ENCODE measurements around the gene SLC39A5. TPM values are rescaled to one million over a fixed set of nuclear protein-coding genes. Genes with fewer than 3 reads are reported as not detected.

Gene SLC39A5
- total RNA-seq, 1 experiment from 2014 or later: not detected

DNA sequence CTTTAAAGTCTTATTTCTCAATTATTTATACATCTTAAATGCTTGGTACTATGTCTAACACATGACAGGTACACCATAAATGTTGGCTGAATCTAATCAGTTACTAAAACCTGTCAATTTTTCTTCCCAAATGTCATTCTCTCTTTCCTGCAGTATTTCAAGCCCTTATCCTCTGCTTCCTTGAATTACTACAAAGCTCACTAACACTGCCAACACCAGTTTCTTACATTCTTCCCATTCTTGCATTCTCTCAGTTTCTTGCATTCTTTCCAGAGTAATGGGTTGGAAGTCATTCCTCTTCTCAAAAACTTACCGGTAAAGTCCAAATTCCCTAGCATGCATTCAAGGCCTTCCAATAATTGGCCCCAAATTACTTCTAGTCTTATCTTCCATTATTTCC, 31.0 kb upstream of the SLC39A5 start:
- no peak for DNase-seq (ENCODE audit: low read depth in 1 of 2, low spot score in 2 of 2)
- Histone ChIP-seq H3K36me3 (no peaks in the 10 kb centered on the region; the same call in 1 of the 2 replicates), H3K9me3 (replicated peaks) (no peaks in the 10 kb centered on the region), H3K4me3 (no peak overlapping the region), H3K4me1 (replicated peaks) (peaks cover 26% of the 10 kb centered on the region), H3K27ac (no peak overlapping the region), H3K27me3 (replicated peaks) (no peaks in the 10 kb centered on the region)

DNA sequence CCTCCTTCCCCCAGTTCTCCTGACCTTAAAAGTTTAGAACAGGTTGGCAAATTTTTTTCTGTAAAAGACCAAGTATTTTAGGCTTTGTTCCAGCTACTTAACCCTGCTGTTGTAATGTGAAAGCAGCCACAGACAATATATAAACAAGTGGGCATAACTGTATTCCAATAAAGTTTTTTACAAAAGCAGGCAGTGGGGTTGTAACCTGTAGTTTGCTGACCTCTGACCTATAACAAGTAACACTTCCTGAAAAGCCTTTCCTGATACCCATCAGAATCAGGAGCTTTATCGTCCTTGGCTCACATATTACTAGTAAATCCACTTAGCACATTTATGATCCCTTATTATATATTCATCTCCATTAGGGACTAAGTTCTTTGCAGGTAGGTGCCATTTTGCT, 27.5 kb upstream of the SLC39A5 start:
- Histone ChIP-seq H3K9me3 (replicated peaks) (no peaks in the 10 kb centered on the region), H3K36me3 (peaks cover 31% of the 10 kb centered on the region), H3K27me3 (replicated peaks) (no peaks in the 10 kb centered on the region), H3K4me1 (replicated peaks) (peaks cover 28% of the 10 kb centered on the region), H3K4me3 (no peak overlapping the region), H3K27ac (no peak overlapping the region)
- DNase-seq (ENCODE audit: low read depth in 1 of 2, low spot score in 2 of 2): no peak

DNA sequence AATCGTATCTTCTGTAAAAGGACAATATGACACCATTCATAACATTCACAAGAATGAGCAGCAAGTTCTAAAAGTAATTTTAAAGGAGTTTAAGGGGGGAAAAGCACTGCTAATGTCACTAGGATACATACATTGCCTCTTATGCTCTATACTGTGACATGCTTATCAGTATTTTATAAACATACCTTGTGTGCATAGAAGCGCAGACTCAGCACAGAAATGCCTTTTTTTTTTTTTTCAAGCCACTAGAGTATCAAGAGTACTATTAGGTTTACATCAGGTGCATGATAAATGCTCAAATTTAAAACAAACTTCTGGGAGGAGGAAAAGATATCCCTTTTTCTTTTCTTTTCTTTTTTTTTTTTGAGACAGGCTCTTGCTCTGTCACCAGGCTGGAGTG, 27.0 kb upstream of the SLC39A5 start:
- H3K4me3 ChIP-seq: no peak overlapping the region
- H3K36me3 ChIP-seq: peaks cover 36% of the 10 kb centered on the region
- H3K27me3 ChIP-seq (replicated peaks): no peaks in the 10 kb centered on the region
- peaks cover 23% of the 10 kb centered on the region for H3K4me1 ChIP-seq (replicated peaks)
- no peak overlapping the region for H3K27ac ChIP-seq
- no peak for DNase-seq (ENCODE audit: low read depth in 1 of 2, low spot score in 2 of 2)
- no peaks in the 10 kb centered on the region for H3K9me3 ChIP-seq (replicated peaks)

DNA sequence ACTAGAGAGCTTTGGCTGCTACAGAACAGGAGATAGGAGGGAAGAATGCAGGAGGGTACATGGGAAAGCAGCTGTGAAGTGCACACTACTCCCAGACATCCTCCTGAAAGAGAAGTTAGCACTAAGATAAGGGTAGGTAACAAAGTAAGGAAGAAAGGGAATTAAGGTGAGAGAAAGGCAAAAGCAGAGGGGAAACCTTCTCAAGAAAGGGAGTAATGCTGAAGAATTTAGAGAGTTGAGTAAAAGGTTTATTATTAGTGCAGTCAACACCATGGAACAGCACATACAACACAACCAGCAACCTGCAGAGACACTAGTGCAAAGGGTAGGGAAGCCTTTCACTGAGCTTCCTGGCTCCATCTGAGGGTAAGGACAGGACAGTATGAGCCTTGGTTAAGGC, 25.6 kb upstream of the SLC39A5 start:
- no peak overlapping the region for H3K4me3 ChIP-seq
- peaks cover 41% of the 10 kb centered on the region for H3K36me3 ChIP-seq
- H3K27me3 ChIP-seq (replicated peaks): no peaks in the 10 kb centered on the region
- no peak for DNase-seq (ENCODE audit: low read depth in 1 of 2, low spot score in 2 of 2)
- H3K4me1 ChIP-seq (replicated peaks): peaks cover 12% of the 10 kb centered on the region; the same call in 1 of the 2 replicates
- no peaks in the 10 kb centered on the region for H3K9me3 ChIP-seq (replicated peaks)
- no peak overlapping the region for H3K27ac ChIP-seq

DNA sequence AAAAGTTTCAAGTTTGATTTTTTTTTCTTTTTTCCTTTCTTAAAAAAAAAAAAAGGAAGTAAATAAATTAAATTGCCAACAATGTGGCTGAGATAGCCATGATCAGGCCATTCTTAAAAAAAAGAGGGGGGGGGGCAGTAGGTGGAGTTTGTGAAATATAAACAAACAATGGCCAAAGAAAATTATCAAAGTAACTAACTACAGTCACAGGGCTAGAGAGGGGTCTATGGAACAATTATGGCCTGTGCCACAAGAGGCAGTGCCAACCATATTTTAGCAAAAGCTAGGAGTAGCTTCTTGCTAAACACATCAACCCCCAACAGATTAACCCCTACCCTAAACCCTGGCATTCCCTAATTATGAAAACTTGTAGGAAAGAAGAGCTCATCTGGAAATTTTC, 24.4 kb upstream of the SLC39A5 start:
- H3K27me3 ChIP-seq (replicated peaks): no peaks in the 10 kb centered on the region
- no peak for DNase-seq (ENCODE audit: low read depth in 1 of 2, low spot score in 2 of 2)
- no peaks in the 10 kb centered on the region for H3K9me3 ChIP-seq (replicated peaks)
- H3K4me1 ChIP-seq (replicated peaks): peaks cover 12% of the 10 kb centered on the region; the same call in 1 of the 2 replicates
- peaks cover 52% of the 10 kb centered on the region for H3K36me3 ChIP-seq
- H3K4me3 ChIP-seq: no peak overlapping the region
- H3K27ac ChIP-seq: no peak overlapping the region

- no peaks in the 10 kb centered on the region for H3K9me3 ChIP-seq (replicated peaks)
- H3K36me3 ChIP-seq: peaks cover 61% of the 10 kb centered on the region
- H3K4me1 ChIP-seq (replicated peaks): peaks cover 12% of the 10 kb centered on the region; the same call in 1 of the 2 replicates
- no peak overlapping the region for H3K4me3 ChIP-seq
- H3K27me3 ChIP-seq (replicated peaks): no peaks in the 10 kb centered on the region
- no peak overlapping the region for H3K27ac ChIP-seq
- DNase-seq (ENCODE audit: low read depth in 1 of 2, low spot score in 2 of 2): peak in 1 of 2 experiments; percentile 62
Measured at GRCh38 chr12:56206452-56207166, 23.2 kb upstream of the SLC39A5 start.

GRCh38 chr12:56208006-56208405, 21.8 kb upstream of the SLC39A5 start:
- H3K4me1 ChIP-seq (replicated peaks): peaks cover 12% of the 10 kb centered on the region; the same call in 1 of the 2 replicates
- H3K27ac ChIP-seq: no peak overlapping the region
- H3K36me3 ChIP-seq: peaks cover 75% of the 10 kb centered on the region
- H3K4me3 ChIP-seq: no peak overlapping the region
- DNase-seq (ENCODE audit: low read depth in 1 of 2, low spot score in 2 of 2): no peak
- no peaks in the 10 kb centered on the region for H3K9me3 ChIP-seq (replicated peaks)
- H3K27me3 ChIP-seq (replicated peaks): no peaks in the 10 kb centered on the region

DNA sequence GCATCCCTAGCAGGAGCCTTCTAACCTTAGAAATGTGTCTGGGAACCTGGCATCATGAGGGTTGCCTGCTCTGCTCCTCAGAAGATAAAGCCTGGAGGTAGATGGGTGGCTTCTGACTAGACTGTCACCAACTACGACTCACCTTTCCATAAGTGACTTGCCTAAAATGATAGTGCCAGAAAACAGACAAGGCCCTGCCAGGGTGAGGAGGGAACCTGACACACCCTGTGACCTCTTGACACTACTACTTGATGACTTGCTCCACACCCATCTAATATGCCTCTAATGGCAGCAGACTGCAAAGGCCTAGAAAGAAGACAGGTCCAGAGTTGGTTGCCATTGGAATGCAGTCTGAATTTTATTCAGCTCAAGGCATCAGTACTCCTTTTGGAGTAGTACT, 17.5 kb upstream of the SLC39A5 start:
- Histone ChIP-seq H3K36me3 (peaks cover 73% of the 10 kb centered on the region), H3K27ac (no peak overlapping the region), H3K9me3 (replicated peaks) (no peaks in the 10 kb centered on the region), H3K4me1 (replicated peaks) (0 out of 2 replicates have a peak, but pooled peaks cover under 1% of the 10 kb centered on the region), H3K4me3 (no peak overlapping the region), H3K27me3 (replicated peaks) (no peaks in the 10 kb centered on the region)
- DNase-seq (ENCODE audit: low read depth in 1 of 2, low spot score in 2 of 2): no peak

DNA sequence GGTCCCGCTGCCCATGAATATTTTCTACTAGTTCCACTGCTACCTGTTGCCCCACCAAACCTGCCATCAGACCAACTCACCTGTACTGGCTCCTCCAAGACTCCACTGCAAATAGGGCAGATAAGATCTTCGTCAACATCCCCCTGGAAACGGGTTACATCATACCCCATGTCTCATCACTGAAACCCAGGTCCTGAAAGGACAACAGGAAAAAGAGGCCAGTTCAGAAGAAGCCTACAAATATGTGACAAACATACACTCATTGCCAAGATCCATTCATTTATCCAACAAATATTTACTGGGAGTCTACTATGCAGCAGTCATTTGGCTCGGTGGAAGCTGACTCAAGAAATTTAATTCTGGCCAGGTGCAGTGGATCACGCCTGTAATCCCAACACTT, 16.0 kb upstream of the SLC39A5 start:
- H3K36me3 ChIP-seq: peaks cover 63% of the 10 kb centered on the region
- no peak overlapping the region for H3K27ac ChIP-seq
- no peaks in the 10 kb centered on the region for H3K4me1 ChIP-seq (replicated peaks)
- no peak overlapping the region for H3K4me3 ChIP-seq
- no peaks in the 10 kb centered on the region for H3K9me3 ChIP-seq (replicated peaks)
- DNase-seq (ENCODE audit: low read depth in 1 of 2, low spot score in 2 of 2): no peak
- no peaks in the 10 kb centered on the region for H3K27me3 ChIP-seq (replicated peaks)

GRCh38 chr12:56216461-56216860, 13.4 kb upstream of the SLC39A5 start:
- H3K27me3 ChIP-seq (replicated peaks): no peaks in the 10 kb centered on the region
- H3K4me1 ChIP-seq (replicated peaks): peaks cover 9% of the 10 kb centered on the region
- H3K9me3 ChIP-seq (replicated peaks): no peaks in the 10 kb centered on the region
- no peak for DNase-seq (ENCODE audit: low read depth in 1 of 2, low spot score in 2 of 2)
- H3K27ac ChIP-seq: no peak overlapping the region
- no peak overlapping the region for H3K4me3 ChIP-seq
- peaks cover 44% of the 10 kb centered on the region for H3K36me3 ChIP-seq

DNA sequence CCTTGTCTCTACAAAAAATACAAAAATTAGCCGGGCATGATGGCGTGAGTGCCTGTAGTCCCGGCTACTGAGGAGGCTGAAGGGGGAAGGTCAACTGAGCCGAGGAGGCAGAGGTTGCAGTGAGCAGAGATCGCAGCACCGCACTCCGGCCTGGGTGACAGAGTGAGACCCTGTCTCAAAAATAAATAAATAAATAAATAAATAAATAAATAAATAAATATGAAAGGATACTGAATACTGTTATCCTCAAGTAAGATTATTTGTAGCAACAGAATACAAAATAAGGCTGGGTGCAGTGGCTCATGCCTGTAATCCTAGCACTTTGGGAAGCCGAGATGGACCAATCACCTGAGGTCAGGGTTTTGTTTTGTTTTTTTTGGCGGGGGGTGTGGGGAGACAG, 10.0 kb upstream of the SLC39A5 start:
- no peak overlapping the region for H3K27ac ChIP-seq
- H3K4me1 ChIP-seq (replicated peaks): peaks cover 20% of the 10 kb centered on the region
- H3K4me3 ChIP-seq: no peak overlapping the region
- no peaks in the 10 kb centered on the region for H3K27me3 ChIP-seq (replicated peaks)
- no peaks in the 10 kb centered on the region for H3K9me3 ChIP-seq (replicated peaks)
- H3K36me3 ChIP-seq: peaks cover 12% of the 10 kb centered on the region
- DNase-seq (ENCODE audit: low read depth in 1 of 2, low spot score in 2 of 2): no peak

DNA sequence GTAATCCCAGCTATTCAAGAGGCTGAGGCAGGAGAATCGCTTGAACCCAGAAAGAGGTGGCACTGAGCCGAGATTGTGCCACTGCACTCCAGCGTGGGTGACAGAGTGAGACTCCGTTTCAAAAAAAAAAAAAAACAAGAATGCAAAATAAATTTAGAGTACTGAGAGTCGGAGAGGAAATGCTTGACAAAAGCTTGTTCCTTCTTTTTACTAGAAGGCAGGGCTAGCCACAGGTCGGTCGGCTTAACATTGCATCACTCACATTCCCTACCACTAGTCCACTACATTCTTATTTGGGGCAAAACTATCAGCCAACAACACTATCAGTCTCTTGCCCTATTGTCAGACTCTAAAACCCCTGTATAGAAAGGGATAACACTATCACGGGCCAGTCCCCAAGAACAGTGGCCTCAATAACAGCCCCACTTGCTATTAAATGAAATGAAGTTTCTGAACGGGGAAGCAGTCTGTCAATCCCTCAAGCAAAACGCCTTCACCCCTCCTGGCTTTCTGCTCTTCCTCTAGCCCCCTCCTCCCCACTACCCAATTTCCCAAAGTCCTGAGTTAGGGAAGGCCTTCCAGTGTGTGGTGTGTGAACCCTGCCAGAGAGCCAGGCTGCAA, 9.1 kb upstream of the SLC39A5 start:
- peaks cover 20% of the 10 kb centered on the region for H3K4me1 ChIP-seq (replicated peaks)
- H3K9me3 ChIP-seq (replicated peaks): no peaks in the 10 kb centered on the region
- peak overlapping the region; percentile 77 for H3K27ac ChIP-seq
- DNase-seq (ENCODE audit: low read depth in 1 of 2, low spot score in 2 of 2): peak in 1 of 2 experiments; percentile 30
- peaks cover 7% of the 10 kb centered on the region for H3K36me3 ChIP-seq
- no peaks in the 10 kb centered on the region for H3K27me3 ChIP-seq (replicated peaks)
- peak overlapping the region; percentile 56 for H3K4me3 ChIP-seq

DNA sequence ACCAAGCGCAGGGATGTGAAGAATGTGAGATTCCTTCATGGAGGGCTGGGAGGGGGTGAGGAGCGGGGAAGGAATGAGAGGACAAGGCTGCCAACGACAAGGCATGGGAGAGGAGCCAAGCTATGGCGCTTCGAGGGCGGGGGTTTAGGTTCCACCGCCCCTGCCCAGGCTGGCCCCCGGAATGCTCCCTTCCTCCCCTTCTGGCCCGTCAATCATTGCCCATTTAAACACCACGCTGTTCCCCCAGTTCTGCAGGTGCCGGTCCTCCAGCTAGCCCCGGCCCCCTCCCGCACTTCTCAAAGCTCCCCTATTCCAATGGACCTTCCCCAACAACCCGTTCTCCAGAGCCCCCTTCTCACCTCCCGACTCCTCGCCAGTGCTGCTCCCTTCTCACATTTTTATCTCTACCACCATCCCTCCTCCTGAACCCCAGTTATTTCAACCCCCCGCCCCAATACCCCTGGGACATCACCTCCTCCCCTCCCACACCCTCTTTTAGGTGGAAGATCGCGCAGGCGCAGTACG, 8.6 kb upstream of the SLC39A5 start:
- H3K4me1 ChIP-seq (replicated peaks): peaks cover 20% of the 10 kb centered on the region
- H3K36me3 ChIP-seq: peaks cover 5% of the 10 kb centered on the region
- H3K27ac ChIP-seq: peak overlapping the region; percentile 77
- no peaks in the 10 kb centered on the region for H3K27me3 ChIP-seq (replicated peaks)
- peak; percentile 64 to 74 for DNase-seq (ENCODE audit: low read depth in 1 of 2, low spot score in 2 of 2)
- no peaks in the 10 kb centered on the region for H3K9me3 ChIP-seq (replicated peaks)
- H3K4me3 ChIP-seq: peak overlapping the region; percentile 56

Measured in SJSA1 (cell line).